DOHH2 (cell line): ENCODE data around the gene LILRB4.

Experiments
- CTCF ChIP-seq: fragments of 200-600 bp; sonication (generic); IDR thresholded peaks from one replicate; pipeline ENCODE4 v1.5.1; 2014; ENCODE audit warnings: antibody characterized with exemption, mild to moderate bottlenecking, low read depth, low read length; ENCODE audit not compliant: poor library complexity, severe bottlenecking
- EZH2phosphoT487 ChIP-seq: fragments of 200-600 bp; sonication (generic); IDR thresholded peaks from 2 replicates; pipeline ENCODE4 v1.6.1; 2017; ENCODE audit warnings: borderline replicate concordance, mild to moderate bottlenecking, antibody characterized with exemption, low read length, moderate library complexity, mixed read lengths

DNA sequence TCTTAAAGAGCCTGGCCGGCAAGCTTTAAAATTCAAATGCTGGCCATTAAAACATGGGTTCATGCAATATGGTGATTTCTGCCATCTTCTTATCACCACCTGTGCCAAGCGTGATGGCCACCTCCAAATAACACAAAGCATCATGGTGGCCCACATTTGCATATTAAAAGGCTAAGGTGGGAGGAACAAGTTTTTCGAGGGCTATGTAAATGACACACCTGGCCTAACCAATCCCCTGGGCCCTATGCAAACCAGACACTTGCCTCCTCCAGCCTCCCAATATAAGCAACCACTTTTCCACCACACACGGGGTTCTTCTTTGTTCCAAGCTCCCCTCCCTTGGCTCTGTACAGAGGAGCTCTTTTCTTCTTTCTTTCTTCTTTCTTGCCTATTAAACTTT lies 14.4 kb downstream of the LILRB4 start:
- TF ChIP-seq CTCF (no peak), EZH2phosphoT487 (no peak)
